ENCODE results near the gene ABCC8.

- TF ChIP-seq PPARA (CRISPR knock-in tag; IDR thresholded peaks at IDR 0.05; ENCODE audit: borderline replicate concordance), result no peak
- no peak for TF ChIP-seq ZFP30 (CRISPR knock-in tag; IDR thresholded peaks at IDR 0.05)
- no peak for TF ChIP-seq PATZ1 (CRISPR knock-in tag; IDR thresholded peaks at IDR 0.05; ENCODE audit: borderline replicate concordance)
- TF ChIP-seq ARNTL (CRISPR knock-in tag; IDR thresholded peaks at IDR 0.05; ENCODE audit: borderline replicate concordance, low read depth), result no peak
- no peak for TF ChIP-seq ZNF565 (CRISPR knock-in tag; conservative IDR thresholded peaks at IDR 0.05; ENCODE audit: low read depth)
- TF ChIP-seq, protein P1, sequence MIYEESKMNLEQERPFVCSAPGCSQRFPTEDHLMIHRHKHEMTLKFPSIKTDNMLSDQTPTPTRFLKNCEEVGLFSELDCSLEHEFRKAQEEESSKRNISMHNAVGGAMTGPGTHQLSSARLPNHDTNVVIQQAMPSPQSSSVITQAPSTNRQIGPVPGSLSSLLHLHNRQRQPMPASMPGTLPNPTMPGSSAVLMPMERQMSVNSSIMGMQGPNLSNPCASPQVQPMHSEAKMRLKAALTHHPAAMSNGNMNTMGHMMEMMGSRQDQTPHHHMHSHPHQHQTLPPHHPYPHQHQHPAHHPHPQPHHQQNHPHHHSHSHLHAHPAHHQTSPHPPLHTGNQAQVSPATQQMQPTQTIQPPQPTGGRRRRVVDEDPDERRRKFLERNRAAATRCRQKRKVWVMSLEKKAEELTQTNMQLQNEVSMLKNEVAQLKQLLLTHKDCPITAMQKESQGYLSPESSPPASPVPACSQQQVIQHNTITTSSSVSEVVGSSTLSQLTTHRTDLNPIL (CRISPR knock-in tag; IDR thresholded peaks at IDR 0.05; ENCODE audit: low read depth), result no peak
- no peak for TF ChIP-seq SNAI2 (CRISPR knock-in tag; IDR thresholded peaks at IDR 0.05)
- TF ChIP-seq TOX (CRISPR knock-in tag; IDR thresholded peaks at IDR 0.05; ENCODE audit: borderline replicate concordance), result no peak
Measured at GRCh38 chr11:17413414-17414316, 63.0 kb downstream of the ABCC8 start.

Measured in SK-N-SH treated with all-trans-retinoic acid at 6 μM for 48 hours (cell line).